A549 (cell line): ENCODE results near the gene P4HA1. TPM values are rescaled to one million over a fixed set of nuclear protein-coding genes. Genes with fewer than 3 reads are reported as not detected.
"Not testable (repeated sequence)": the region's sequence is repeated elsewhere in the genome, so short reads cannot be mapped to it uniquely, and the experiment has no call there.

ENCODE experiments used
- ATAC-seq, 2 experiments: fragments of 200-7000 bp in 1 of 2; fragments of >200 bp in 1 of 2; cut with Nextera tagmentation in 1 of 2; cut with Tn5 transposase in 1 of 2; 3 replicates each; pipeline versions ENCODE4 v1.8.0 to v1.9.1; 2018 to 2020; ENCODE audit warnings: mild to moderate bottlenecking in 1 of 2, moderate library complexity in 1 of 2
- CTCF ChIA-PET: fragments of 300-600 bp; sonication (Branson Sonifier 250); formaldehyde crosslinking; extraction: SDS; loops from one replicate; lab custom pipeline; 2021; ENCODE audit warnings: antibody characterized with exemption, inconsistent platforms; lab: Yijun Ruan, JAX
- POLR2A ChIA-PET: fragments of 350-600 bp; formaldehyde crosslinking; extraction: SDS; loops from one replicate; lab custom pipeline; 2021; ENCODE audit warnings: antibody characterized with exemption, inconsistent platforms; lab: Yijun Ruan, JAX
- DNase-seq, 2 experiments: peaks; one replicate each; pipeline versions ENCODE4 v3.0.0 to v3.0.0-alpha.2; 2011 to 2016; ENCODE audit warnings: low read depth in 1 of 2, low spot score in 1 of 2
- FAIRE-seq: peaks from 2 replicates; lab custom pipeline; 2011; peaks lifted over from hg19 to GRCh38; lab: Jason Lieb, UNC
- H3K27ac ChIP-seq, 2 experiments: fragments of >200 bp; sonication (Bioruptor Twin); formaldehyde crosslinking; 3 replicates each; pipeline ENCODE4 v1.5.1; 2016 to 2017
- H3K4me1 ChIP-seq: fragments of >200 bp; sonication (Bioruptor Twin); formaldehyde crosslinking; 3 replicates; pipeline ENCODE4 v1.6.1; 2016
- H3K4me2 ChIP-seq: fragments of >200 bp; sonication (Bioruptor Twin); formaldehyde crosslinking; 3 replicates; pipeline ENCODE4 v1.6.1; 2016
- H3K4me3 ChIP-seq: fragments of >200 bp; sonication (Bioruptor Twin); formaldehyde crosslinking; 3 replicates; pipeline ENCODE4 v1.5.1; 2016
- H3K9me3 ChIP-seq: fragments of >200 bp; sonication (Bioruptor Twin); formaldehyde crosslinking; 3 replicates; pipeline ENCODE4 v1.6.1; 2016
- ATOH8 ChIP-seq: fragments of 250-450 bp; sonication (Bioruptor Pico); IDR thresholded peaks from 2 replicates; pipeline ENCODE4 v1.5.0; 2020; ENCODE audit warnings: low read depth, mild to moderate bottlenecking, moderate library complexity
- BHLHE40 ChIP-seq: IDR thresholded peaks from 2 replicates; pipeline ENCODE4 v1.6.1; 2012; ENCODE audit warnings: low read depth, low read length, inconsistent platforms
- CBX8 ChIP-seq: fragments of 200-600 bp; sonication (generic); IDR thresholded peaks from 2 replicates; pipeline ENCODE4 v1.6.1; 2016
- CHD2 ChIP-seq: fragments of 150-350 bp; IDR thresholded peaks from 2 replicates; pipeline ENCODE4 v1.6.1; 2014; ENCODE audit warnings: low read length; ENCODE audit not compliant: partially characterized antibody
- CTCF ChIP-seq: fragments of >200 bp; sonication (Bioruptor Twin); formaldehyde crosslinking; IDR thresholded peaks from 3 replicates; pipeline ENCODE4 v1.5.1; 2016
- EHF ChIP-seq: fragments of 250-450 bp; sonication (Bioruptor Pico); IDR thresholded peaks from 2 replicates; pipeline ENCODE4 v1.5.0; 2020; ENCODE audit warnings: mild to moderate bottlenecking
- EHMT2 ChIP-seq: fragments of 200-600 bp; sonication (generic); IDR thresholded peaks from 2 replicates; pipeline ENCODE4 v1.6.1; 2016; ENCODE audit warnings: antibody characterized with exemption, low read depth, mild to moderate bottlenecking, moderate library complexity
- ELK1 ChIP-seq: fragments of 150-350 bp; IDR thresholded peaks from 2 replicates; pipeline ENCODE4 v1.6.1; 2014; ENCODE audit warnings: low read depth, mild to moderate bottlenecking, low read length
- EP300 ChIP-seq, 2 experiments: fragments of >200 bp; sonication (Bioruptor Twin); formaldehyde crosslinking; IDR thresholded peaks; 2 replicates in 1 of 2; 3 replicates in 1 of 2; pipeline ENCODE4 v1.6.1; 2016 to 2017
- ESRRA ChIP-seq: fragments of 150-350 bp; IDR thresholded peaks from 2 replicates; pipeline ENCODE4 v1.6.1; 2014; ENCODE audit warnings: mild to moderate bottlenecking, low read length, borderline replicate concordance
- FOSB ChIP-seq: fragments of 250-450 bp; sonication (Bioruptor Pico); IDR thresholded peaks from 2 replicates; pipeline ENCODE4 v1.5.0; 2020; ENCODE audit warnings: mild to moderate bottlenecking, moderate library complexity
- FOXS1 ChIP-seq: fragments of 250-450 bp; sonication (Bioruptor Pico); IDR thresholded peaks from 2 replicates; pipeline ENCODE4 v1.5.0; 2020; ENCODE audit warnings: mild to moderate bottlenecking, moderate library complexity
- GATA3 ChIP-seq: IDR thresholded peaks from 2 replicates; pipeline ENCODE4 v1.6.1; 2012; ENCODE audit warnings: borderline replicate concordance
- HDAC2 ChIP-seq: fragments of 200-600 bp; sonication (generic); IDR thresholded peaks from 2 replicates; pipeline ENCODE4 v1.6.1; 2016
- HES2 ChIP-seq: fragments of >200 bp; sonication (Bioruptor Twin); formaldehyde crosslinking; IDR thresholded peaks from 2 replicates; pipeline ENCODE4 v1.6.1; 2016
- HEYL ChIP-seq: fragments of 250-450 bp; sonication (Bioruptor Pico); IDR thresholded peaks from 2 replicates; pipeline ENCODE4 v1.8.0; 2021; ENCODE audit warnings: mild to moderate bottlenecking, moderate library complexity
- HOXB5 ChIP-seq: fragments of 250-450 bp; sonication (Bioruptor Pico); IDR thresholded peaks from 2 replicates; pipeline ENCODE4 v1.5.0; 2020; ENCODE audit warnings: mild to moderate bottlenecking, moderate library complexity
- KDM5A ChIP-seq: fragments of 200-600 bp; sonication (generic); IDR thresholded peaks from 2 replicates; pipeline ENCODE4 v1.6.1; 2016; ENCODE audit warnings: antibody characterized with exemption, mild to moderate bottlenecking
- MAX ChIP-seq: IDR thresholded peaks from 2 replicates; pipeline ENCODE4 v1.6.1; 2012
- MAZ ChIP-seq: fragments of 150-350 bp; IDR thresholded peaks from 2 replicates; pipeline ENCODE4 v1.6.1; 2014; ENCODE audit warnings: antibody characterized with exemption, low read depth, low read length, borderline replicate concordance
- MYC ChIP-seq: IDR thresholded peaks from 2 replicates; pipeline ENCODE4 v1.6.1; 2012; ENCODE audit warnings: mild to moderate bottlenecking, inconsistent platforms, low read length, improper control_type of control experiment, borderline replicate concordance
- NR3C1 ChIP-seq: fragments of >200 bp; sonication (Bioruptor Twin); formaldehyde crosslinking; IDR thresholded peaks from 3 replicates; pipeline ENCODE4 v1.6.1; 2017
- PHF8 ChIP-seq: fragments of 200-600 bp; sonication (generic); IDR thresholded peaks from 2 replicates; pipeline ENCODE4 v1.6.1; 2016; ENCODE audit warnings: low read depth, mild to moderate bottlenecking, antibody characterized with exemption, moderate library complexity, borderline replicate concordance
- POLR2AphosphoS2 ChIP-seq: conservative IDR thresholded peaks from 2 replicates; pipeline ENCODE4 v1.6.1; 2012; ENCODE audit warnings: low read length, improper control_type of control experiment, inconsistent platforms
- RCOR1 ChIP-seq: fragments of 150-350 bp; IDR thresholded peaks from 2 replicates; pipeline ENCODE4 v1.6.1; 2014; ENCODE audit warnings: antibody characterized with exemption, low read length, low read depth
- SMC3 ChIP-seq: fragments of >200 bp; sonication (Bioruptor Twin); formaldehyde crosslinking; IDR thresholded peaks from 3 replicates; pipeline ENCODE4 v1.6.1; 2018; ENCODE audit warnings: inconsistent platforms
- SREBF2 ChIP-seq: fragments of 450-650 bp; IDR thresholded peaks from 2 replicates; pipeline ENCODE4 v1.6.1; 2014; ENCODE audit warnings: mild to moderate bottlenecking, moderate library complexity
- TFCP2L1 ChIP-seq: fragments of 250-450 bp; sonication (Bioruptor Pico); IDR thresholded peaks from 2 replicates; pipeline ENCODE4 v1.5.0; 2021; ENCODE audit warnings: mild to moderate bottlenecking
- TP53 ChIP-seq: fragments of 250-450 bp; sonication (Bioruptor Pico); IDR thresholded peaks from 2 replicates; pipeline ENCODE4 v1.5.0; 2021; ENCODE audit warnings: mild to moderate bottlenecking, moderate library complexity
- ZNF302 ChIP-seq: fragments of 250-450 bp; sonication (Bioruptor Pico); IDR thresholded peaks from 2 replicates; pipeline ENCODE4 v1.9.0; 2021; ENCODE audit warnings: inconsistent platforms, mild to moderate bottlenecking, moderate library complexity
- whole genome bisulfite sequencing: methylation state at CpG from one replicate; pipeline ENCODE4 v1.1.6; 2017; ENCODE audit errors: missing lambda C conversion rate; 5-methylcytosine and 5-hydroxymethylcytosine counted together
- polyA plus RNA-seq, 4 experiments: library from polyadenylated mRNA; depleted of rRNA in 3 of 4; stranded (reverse); fragments of >200 nt; fragmentation: RNase III in 1 of 4; extraction: RNeasy Plus Mini Kit Qiagen cat#74134 plus additional on column Dnase treatment in 1 of 4; gene quantifications; 2 replicates in 3 of 4; 3 replicates in 1 of 4; pipeline ENCODE4 v1.2.3, GENCODE V29; 2011 to 2017

Gene P4HA1
- polyA plus RNA-seq, 2 of the 4 experiments (the other 2 are of a cell fraction), result 23.7 to 49.0 TPM

- Histone ChIP-seq H3K27ac (no peak overlapping the region), H3K4me2 (no peak overlapping the region), H3K9me3 (no peaks in the 10 kb centered on the region), H3K4me3 (no peak overlapping the region), H3K4me1 (no peaks in the 10 kb centered on the region)
- no peak for FAIRE-seq
- CTCF ChIA-PET, result no interaction called here
- ATAC-seq, result no peak
- TF ChIP-seq FOSB (no peak), MAZ (no peak), KDM5A (no peak), POLR2AphosphoS2 (no peak), EHF (CRISPR knock-in tag) (no peak), PHF8 (no peak), SREBF2 (no peak), BHLHE40 (no peak), ATOH8 (no peak)
- no peak for DNase-seq
- POLR2A ChIA-PET, result no interaction called here
Measured at GRCh38 chr10:73003822-73004221, 92.8 kb downstream of the P4HA1 start.

- DNase-seq (no peak), ATAC-seq (no peak), FAIRE-seq (no peak)
- ChIA-PET POLR2A (no interaction called here), CTCF (no interaction called here)
- WGBS, result 83% methylated on average over 3 of the region's 3 CpGs
- Histone ChIP-seq H3K9me3 (no peaks in the 10 kb centered on the region), H3K4me3 (no peak overlapping the region), H3K4me1 (no peaks in the 10 kb centered on the region), H3K27ac (no peak overlapping the region), H3K4me2 (no peak overlapping the region)
- TF ChIP-seq TFCP2L1 (CRISPR knock-in tag) (no peak), HES2 (no peak), POLR2AphosphoS2 (no peak), MAX (no peak), MAZ (no peak)
Measured at GRCh38 chr10:73000973-73001372, 95.7 kb downstream of the P4HA1 start.

GRCh38 chr10:72997099-72997498, 99.6 kb downstream of the P4HA1 start:
- Histone ChIP-seq H3K4me2 (no peak overlapping the region), H3K9me3 (no peaks in the 10 kb centered on the region), H3K27ac (no peak overlapping the region), H3K4me1 (no peaks in the 10 kb centered on the region), H3K4me3 (no peak overlapping the region)
- DNase-seq, result no peak
- 78% methylated on average over 2 of the region's 2 CpGs for WGBS
- ChIA-PET CTCF (interaction anchor here (1.0 kb wide), 1 partner anchor 43 kb away, joined by 3 read pairs; the partner anchor contains the start of gene PLA2G12B), POLR2A (no interaction called here)
- ATAC-seq, result no peak
- TF ChIP-seq TP53, result no peak
- no peak for TF ChIP-seq NR3C1
- no peak for TF ChIP-seq ELK1
- no peak for TF ChIP-seq RCOR1
- no peak for TF ChIP-seq ESRRA
- TF ChIP-seq CBX8, result no peak
- TF ChIP-seq HOXB5 (CRISPR knock-in tag), result no peak
- TF ChIP-seq TFCP2L1 (CRISPR knock-in tag), result no peak
- no peak for TF ChIP-seq EHMT2
- no peak for TF ChIP-seq MYC
- no peak for TF ChIP-seq FOXS1 (CRISPR knock-in tag)
- TF ChIP-seq HDAC2, result no peak
- TF ChIP-seq GATA3, result no peak
- no peak for TF ChIP-seq PHF8
- TF ChIP-seq SMC3, result no peak
- no peak for TF ChIP-seq ZNF302
- no peak for TF ChIP-seq CTCF
- TF ChIP-seq CHD2, result no peak
- TF ChIP-seq EP300 (IDR thresholded peaks at IDR 0.05), result no peak
- no peak for TF ChIP-seq HEYL (CRISPR knock-in tag)
- FAIRE-seq, result no peak

- FAIRE-seq, ATAC-seq, DNase-seq, CTCF ChIA-PET, H3K27ac ChIP-seq, H3K4me2 ChIP-seq, POLR2A ChIA-PET, H3K4me3 ChIP-seq, H3K9me3 ChIP-seq, H3K4me1 ChIP-seq: not testable (repeated sequence)
Measured at GRCh38 chr10:72995459-72995858, 101.2 kb downstream of the P4HA1 start.
